Measurements from ENCODE around the gene C10orf143.

The C10orf143 gene

DNA sequence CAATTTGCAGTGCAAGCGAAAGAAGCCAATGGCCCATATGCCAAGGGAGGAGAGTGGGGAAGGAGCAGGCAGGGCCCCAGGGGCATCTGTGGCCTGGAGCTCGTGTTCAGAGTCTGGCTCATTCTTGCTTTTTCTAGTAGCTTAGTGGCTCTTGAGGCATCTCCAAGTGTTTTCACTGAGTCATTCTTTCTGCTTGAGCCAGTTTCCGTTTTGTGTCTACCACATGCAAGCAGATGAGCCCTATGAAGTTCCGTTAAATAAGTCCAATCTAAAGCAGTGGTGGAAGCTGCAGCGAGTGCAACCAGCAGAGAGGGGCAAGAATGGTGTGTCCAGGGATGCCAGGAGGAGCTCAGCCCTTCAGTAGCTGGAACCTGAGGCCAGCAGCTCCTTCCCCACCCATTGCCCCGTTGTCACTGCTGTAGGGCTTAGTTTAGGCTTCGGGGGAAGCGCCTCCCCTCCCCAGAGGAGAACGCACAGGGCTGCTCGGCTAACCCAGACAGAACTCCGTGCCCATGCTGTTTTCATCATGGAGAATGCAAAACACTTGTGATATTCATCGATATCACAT, 89.2 kb downstream of the C10orf143 start:
- H3K4me3 ChIP-seq (ENCODE audit: low read length): no peak overlapping the region
- TF ChIP-seq, protein P1, sequence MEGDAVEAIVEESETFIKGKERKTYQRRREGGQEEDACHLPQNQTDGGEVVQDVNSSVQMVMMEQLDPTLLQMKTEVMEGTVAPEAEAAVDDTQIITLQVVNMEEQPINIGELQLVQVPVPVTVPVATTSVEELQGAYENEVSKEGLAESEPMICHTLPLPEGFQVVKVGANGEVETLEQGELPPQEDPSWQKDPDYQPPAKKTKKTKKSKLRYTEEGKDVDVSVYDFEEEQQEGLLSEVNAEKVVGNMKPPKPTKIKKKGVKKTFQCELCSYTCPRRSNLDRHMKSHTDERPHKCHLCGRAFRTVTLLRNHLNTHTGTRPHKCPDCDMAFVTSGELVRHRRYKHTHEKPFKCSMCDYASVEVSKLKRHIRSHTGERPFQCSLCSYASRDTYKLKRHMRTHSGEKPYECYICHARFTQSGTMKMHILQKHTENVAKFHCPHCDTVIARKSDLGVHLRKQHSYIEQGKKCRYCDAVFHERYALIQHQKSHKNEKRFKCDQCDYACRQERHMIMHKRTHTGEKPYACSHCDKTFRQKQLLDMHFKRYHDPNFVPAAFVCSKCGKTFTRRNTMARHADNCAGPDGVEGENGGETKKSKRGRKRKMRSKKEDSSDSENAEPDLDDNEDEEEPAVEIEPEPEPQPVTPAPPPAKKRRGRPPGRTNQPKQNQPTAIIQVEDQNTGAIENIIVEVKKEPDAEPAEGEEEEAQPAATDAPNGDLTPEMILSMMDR (conservative IDR thresholded peaks at IDR 0.05; ENCODE audit: low read depth, low read length): no peak
- DNase-seq (ENCODE audit: low read depth): no peak

DNA sequence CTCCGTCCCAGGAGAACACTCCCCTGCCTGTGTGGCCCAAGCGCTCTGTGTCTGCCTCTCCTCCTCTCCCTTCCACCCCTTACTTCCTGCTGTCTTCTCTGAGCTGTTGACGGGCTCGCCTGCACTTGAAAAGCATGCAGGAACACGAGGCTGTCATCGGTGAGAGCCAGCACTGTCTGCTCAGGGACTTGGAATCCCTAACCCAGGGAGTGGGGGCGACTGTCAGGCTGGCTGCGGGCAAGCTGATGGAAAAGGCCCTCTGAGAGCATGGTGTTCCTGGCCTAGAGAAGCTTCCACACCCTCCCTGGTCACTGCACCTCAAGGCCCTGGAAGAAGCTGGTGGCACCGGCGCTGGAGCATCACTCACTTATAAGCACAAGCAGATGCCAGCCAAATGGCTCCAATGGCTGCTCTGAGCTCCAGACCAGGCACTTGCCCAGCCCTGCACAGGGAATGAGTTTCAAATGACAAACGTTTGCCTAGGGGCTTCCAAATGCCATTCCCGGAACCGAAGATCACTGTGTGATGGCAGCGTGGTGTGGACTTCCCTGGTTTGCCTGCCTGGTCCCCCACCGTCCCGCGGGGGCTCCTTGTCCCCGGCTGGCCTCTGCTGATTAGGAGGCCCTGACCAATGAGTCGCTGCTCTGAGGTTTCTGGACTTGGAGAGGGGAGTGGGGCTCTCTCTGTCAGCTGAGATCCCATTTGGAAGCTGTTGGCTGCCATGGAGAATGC, 89.8 kb downstream of the C10orf143 start:
- TF ChIP-seq, protein P1 (conservative IDR thresholded peaks at IDR 0.05; ENCODE audit: low read depth, low read length): no peak
- no peak for DNase-seq (ENCODE audit: low read depth)
- H3K4me3 ChIP-seq (ENCODE audit: low read length): no peak overlapping the region

DNA sequence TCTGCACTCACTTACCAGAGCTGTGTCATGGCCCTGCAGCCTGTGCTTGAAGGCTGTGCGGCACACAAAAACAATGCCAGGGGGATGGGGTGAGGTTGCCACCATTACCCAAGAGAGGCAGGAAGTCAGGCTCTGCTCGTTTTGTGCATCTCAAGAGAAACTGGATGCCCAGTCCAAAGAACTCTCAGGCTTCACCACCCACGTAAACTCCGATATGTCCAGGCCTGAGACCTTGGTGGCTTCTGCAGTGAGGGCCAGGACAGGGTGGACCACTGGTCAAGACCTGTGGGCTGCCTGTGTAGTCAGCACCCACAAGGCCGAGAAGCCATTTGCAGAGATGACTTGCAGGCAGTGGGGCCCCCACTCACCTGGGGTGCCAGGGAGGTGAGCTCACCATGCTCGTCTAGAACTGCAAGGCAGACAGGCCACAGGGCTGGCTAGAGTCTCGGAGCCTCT, 91.9 kb downstream of the C10orf143 start:
- H3K4me3 ChIP-seq (ENCODE audit: low read length): no peak overlapping the region
- TF ChIP-seq, protein P1 (conservative IDR thresholded peaks at IDR 0.05; ENCODE audit: low read depth, low read length): no peak
- no peak for DNase-seq (ENCODE audit: low read depth)

DNA sequence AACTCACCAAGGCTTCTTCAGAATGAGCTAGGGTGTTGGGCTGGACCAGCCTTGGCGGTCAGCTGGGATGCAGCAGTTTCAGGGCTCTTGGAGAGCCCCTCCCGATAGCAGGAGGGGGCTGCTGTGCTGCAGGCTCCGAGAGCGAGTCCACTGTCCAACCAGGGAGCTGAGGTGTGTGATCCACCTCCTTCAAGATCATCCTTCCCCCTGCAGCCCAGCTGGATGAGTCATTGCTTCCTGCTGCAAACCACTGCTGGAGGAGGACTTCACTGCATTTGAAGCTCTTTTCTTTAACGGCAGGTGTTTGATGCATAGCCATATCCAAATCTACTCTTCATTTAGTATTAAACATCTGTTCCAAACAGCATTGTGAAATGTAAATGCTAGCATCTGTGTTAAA, 92.4 kb downstream of the C10orf143 start:
- no peak for DNase-seq (ENCODE audit: low read depth)
- no peak overlapping the region for H3K4me3 ChIP-seq (ENCODE audit: low read length)
- TF ChIP-seq, protein P1 (conservative IDR thresholded peaks at IDR 0.05; ENCODE audit: low read depth, low read length): no peak

DNA sequence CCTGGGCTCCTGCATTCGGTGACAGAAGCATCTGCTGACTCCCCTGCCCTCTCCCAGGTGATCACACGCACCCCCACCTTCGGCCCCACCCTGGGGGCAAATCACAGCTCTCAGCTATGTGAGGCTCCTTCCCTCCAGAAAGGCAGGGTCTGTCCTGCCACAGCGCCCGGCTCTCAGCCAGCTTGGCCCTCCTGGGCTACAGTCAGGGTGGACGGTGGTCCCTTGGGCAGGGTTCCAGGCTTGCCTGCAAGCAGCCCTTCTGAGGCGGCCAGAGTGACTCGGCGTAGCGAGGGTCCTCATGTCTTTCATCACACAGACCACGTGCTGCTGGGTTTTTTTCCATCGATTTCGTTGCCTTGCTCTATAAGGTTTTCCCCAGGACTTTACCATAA, 93.0 kb downstream of the C10orf143 start:
- no peak overlapping the region for H3K4me3 ChIP-seq (ENCODE audit: low read length)
- TF ChIP-seq, protein P1 (conservative IDR thresholded peaks at IDR 0.05; ENCODE audit: low read depth, low read length): no peak
- no peak for DNase-seq (ENCODE audit: low read depth)

DNA sequence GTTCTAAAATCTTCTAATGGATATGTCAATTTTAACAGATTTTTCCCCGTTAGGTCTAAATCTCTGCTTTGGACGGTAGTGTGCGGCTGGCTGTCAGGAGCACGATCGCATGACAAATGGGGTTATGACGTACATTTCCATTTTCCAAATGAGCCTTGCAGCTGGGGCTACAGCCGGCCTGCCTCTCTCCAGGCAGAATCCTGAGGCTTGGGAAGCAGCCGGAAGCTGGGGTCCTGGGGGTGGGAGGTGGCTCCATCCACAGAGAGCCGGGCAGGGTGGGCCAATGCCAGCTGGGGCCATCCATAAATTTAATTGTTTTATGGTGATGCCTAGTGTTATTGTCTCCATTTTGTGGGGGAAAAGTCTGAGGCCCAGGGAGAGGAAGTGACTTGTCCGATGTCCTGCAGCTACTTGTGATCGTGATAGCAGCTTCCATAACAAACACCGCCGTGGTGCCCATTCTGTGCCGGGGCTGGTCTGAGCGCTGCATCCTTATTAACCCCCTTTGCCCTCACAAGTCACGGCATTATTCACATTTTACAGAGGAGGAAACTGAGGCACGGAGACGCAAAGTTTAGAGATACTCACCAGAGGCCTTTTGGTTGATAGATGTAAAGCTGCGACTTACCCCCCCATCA, 93.5 kb downstream of the C10orf143 start:
- no peak overlapping the region for H3K4me3 ChIP-seq (ENCODE audit: low read length)
- TF ChIP-seq, protein P1 (conservative IDR thresholded peaks at IDR 0.05; ENCODE audit: low read depth, low read length): no peak
- DNase-seq (ENCODE audit: low read depth): no peak

Data from retinal pigment epithelial cell (primary cell).